CD4-positive, alpha-beta T cell treated with Interleukin-15 for 1 hour (primary cell): Measurements from ENCODE around the gene KCNH8.
"Not testable (repeated sequence)": the region's sequence is repeated elsewhere in the genome, so short reads cannot be mapped to it uniquely, and the experiment has no call there.

ENCODE experiments used
- DNase-seq: peaks from one replicate; pipeline ENCODE4 v3.0.0-alpha.2; 2020

The KCNH8 gene

DNA sequence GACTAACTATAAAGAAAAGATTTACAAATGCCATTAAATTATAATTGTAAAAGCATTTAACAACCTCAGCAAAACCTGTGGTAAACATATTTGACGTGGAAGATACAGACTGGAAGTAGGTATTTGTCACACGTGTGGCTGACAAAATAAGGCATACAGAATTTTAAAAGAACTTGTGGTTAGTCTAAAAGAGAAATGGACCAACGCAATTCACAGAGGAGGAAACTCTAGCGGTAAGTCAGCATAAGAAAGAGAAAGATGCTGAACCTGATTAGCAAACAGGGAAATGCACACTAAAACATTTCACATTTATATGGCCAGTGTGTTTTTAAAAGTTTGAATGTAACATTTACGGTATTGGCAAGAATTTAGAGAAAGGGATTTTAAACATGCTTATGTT is 35.3 kb downstream of the KCNH8 start:
- no peak for DNase-seq

- DNase-seq, result no peak
Observed at GRCh38 chr3:19190126-19190525, 41.8 kb downstream of the KCNH8 start.

DNA sequence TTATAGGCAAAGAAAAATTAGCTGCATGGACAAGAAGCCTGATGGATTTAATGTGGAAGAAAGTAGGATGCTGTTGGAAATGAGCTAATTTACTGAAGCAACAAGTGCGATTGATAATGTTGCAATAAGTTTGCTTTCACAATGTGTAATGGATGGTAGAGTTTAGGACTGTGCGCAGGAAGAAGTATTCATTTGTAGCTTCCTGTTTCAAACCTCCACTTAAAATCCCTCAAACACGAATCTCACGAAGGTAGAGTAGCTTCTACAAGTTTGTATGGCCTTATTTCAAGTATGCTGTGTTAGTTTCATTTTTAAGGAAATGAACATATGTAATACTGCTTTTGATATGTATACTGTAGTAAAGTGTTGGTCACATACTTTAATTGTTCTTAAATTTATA is 42.3 kb downstream of the KCNH8 start:
- no peak for DNase-seq

DNA sequence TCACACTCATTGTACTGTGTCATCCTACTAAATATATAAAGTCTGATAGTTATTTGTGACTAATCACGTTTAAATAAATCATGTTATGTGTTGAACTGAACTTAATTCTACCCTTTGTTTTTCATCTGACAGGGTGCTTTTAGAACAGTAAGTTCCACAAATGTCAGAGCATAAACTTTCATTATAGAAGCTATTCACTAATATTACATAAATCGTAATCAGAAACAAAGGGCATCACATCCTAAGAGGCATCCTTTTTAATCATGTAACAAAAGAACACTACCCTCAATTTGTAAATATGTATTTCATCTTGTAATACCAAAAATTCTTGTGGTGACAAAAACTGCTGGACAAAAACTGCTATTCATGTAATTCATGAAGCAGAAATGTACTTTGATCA is 50.8 kb downstream of the KCNH8 start:
- no peak for DNase-seq

GRCh38 chr3:19202303-19202702 is 54.0 kb downstream of the KCNH8 start:
- DNase-seq, result no peak

DNA sequence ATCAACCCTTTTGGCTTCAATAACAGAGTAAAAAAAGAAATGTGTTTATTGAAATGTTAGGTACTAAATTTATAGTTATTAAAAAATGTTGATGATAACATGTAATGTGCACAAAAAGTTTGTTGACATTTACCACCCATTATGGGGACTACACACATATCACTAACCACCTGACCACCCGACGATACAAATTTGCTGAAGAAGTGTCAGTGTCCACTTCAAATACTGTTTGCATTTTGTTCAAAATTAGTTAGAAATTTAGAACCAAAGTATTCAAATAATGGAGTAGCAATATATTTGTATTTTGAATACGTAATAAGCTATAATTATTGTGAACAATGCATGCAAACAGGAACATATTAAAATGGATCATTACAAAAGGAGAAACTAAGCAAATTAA is 54.4 kb downstream of the KCNH8 start:
- no peak for DNase-seq

DNA sequence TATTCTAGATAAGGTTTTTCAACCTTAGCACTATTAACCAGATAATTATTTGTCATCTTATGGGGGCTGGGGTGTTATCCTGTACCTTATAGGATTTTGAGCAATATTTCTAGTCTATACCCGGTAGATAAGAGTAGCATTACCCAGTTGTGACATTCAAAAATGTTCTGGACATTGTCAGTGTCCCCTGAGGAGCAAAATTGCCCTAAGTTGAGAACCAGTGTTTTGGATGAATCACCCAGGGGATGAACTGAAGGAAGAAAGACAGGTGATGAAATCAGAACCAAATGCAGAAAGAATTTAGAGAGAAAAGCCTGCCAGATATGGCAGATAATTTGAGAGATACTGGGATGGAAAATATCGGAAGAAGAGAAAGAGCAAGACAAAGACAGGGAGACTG is 58.2 kb downstream of the KCNH8 start:
- DNase-seq, result no peak

- no peak for DNase-seq
Observed at GRCh38 chr3:19213603-19214220, 65.4 kb downstream of the KCNH8 start.

DNA sequence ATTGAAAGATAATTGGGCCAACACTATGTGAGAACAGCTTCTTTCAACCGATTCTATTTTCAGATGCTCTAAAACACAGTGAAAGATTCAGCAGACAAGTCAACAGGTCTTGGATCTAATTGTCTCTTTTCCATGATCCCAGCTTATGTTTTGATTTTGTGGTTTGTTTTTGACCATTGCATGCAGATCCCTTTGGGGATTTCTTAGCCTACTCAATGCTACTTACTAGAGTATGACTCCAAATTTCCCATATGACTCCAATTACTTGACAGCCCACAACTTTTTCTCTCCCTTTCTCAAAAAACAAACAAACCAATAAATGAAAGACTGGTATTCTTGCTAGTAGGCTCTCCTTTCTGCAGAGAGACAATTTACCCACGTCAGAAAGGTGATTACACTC is 67.1 kb downstream of the KCNH8 start:
- no peak for DNase-seq

- DNase-seq, result no peak
Observed at GRCh38 chr3:19216669-19217337, 68.5 kb downstream of the KCNH8 start.

DNA sequence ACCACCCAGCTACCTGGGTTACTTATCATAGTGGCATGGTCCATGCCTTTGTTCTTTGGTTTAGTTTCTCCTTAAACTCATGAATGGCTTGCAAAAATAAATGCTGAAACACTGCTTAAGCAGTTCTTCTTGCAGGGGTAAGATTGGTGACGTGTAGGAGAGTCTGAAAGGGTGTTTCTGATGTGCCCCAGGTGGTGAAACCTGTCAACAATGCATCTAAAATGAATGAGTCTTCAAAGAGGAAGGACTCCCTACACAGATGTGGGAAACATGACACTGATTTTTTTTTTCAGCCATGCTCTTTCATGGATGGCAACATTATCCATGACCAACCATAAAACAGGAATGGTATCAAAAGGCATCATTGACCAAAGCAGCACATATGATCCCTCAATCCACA is 72.0 kb downstream of the KCNH8 start:
- no peak for DNase-seq

- no peak for DNase-seq
Observed at GRCh38 chr3:19221081-19221480, 72.8 kb downstream of the KCNH8 start.

- no peak for DNase-seq
Observed at GRCh38 chr3:19226479-19226878, 78.2 kb downstream of the KCNH8 start.

GRCh38 chr3:19228167-19228566 is 79.9 kb downstream of the KCNH8 start:
- DNase-seq, result no peak

GRCh38 chr3:19229086-19229485 is 80.8 kb downstream of the KCNH8 start:
- DNase-seq, result no peak

DNA sequence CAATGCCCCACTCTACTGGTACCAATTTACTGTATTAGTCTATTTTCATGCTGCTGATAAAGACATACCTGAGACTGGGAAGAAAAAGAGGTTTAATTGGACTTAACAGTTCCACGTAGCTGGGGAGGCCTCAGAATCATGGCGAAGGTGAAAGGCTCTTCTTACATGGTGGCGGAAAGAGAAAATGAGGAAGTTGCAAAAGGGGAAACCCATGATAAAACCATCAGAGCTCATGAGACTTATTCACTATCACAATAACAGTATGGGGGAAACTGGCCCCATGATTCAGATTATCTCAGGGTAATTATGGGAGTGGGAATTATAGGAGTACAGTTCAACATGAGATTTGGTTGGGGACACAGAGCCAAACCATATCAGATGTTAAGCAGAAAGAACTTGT is 81.6 kb downstream of the KCNH8 start:
- DNase-seq, result not testable (repeated sequence)

GRCh38 chr3:19231792-19232461 is 83.6 kb downstream of the KCNH8 start:
- DNase-seq, result no peak

GRCh38 chr3:19232566-19232965 is 84.3 kb downstream of the KCNH8 start:
- DNase-seq, result no peak

DNA sequence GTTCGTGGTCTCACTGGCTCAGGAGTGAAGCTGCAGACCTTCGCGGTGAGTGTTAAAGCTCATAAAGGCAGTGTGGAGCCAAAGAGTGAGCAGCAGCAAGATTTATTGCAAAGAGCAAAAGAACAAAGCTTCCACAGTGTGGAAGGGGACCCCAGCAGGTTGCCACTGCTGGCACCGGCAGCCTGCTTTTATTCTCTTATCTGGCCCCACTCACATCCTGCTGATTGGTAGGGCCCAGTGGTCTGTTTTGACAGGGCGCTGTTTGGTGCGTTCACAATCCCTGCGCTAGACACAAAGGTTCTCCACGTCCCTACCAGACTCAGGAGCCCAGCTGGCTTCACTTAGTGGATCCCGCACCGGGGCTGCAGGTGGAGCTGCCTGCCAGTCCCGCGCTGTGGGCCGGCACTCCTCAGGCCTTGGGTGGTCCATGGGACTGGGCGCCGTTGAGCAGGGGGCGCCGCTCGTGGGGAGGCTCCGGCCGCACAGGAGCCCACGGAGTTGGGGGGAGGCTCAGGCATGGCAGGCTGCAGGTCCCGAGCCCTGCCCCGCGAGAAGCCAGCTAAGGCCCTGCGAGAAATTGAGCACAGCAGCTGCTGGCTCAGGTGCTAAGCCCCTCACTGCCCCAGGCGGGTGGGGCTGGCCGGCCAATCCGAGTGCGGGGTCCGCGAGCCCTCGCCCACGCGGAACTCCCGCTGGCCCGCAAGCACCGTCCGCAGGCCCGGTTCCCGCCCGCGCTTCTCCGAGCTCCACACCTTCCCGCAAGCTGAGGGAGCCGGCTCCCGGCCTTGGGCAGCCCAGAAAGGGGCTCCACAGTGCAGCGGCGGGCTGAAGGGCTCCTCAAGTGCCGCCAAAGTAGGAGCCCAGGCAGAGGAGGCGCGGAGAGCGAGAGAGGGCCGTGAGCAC is 85.8 kb downstream of the KCNH8 start:
- not testable (repeated sequence) for DNase-seq

DNA sequence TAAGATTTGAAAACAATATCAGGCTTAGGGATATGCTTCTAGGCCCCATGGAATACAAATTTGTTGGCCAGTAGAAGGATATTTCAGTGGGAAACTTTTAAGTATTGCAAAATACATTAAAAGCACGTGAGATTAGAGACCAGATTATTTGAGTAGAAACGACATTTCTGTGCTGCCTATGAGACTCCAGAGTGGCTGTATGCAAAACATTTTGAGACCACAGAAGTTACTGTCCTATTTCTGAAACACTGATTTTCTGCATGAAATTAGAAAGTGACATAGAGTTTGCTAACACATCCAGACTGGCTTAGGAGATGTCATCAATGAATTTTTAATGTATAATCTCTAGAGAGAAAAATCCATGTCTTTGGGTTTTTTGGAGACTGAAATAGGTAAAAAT is 99.8 kb downstream of the KCNH8 start:
- no peak for DNase-seq

DNA sequence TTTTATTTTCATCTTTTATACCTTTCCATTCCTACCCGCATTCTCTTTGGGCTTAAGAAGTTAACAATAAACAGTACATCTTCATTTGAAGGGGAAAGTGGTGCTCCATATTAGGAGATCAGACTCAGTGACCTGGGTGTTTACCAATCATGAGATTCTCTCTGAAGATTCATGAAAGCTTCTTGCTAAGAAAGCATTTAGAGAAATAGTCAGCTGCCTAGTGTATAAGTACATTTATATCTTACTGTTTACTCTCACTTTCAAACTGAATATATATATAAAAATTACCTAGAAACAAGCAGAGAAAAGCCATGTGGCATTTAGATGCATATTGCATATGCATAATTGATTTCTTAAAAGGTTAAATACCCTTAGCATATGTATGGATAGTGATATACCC is 100.5 kb downstream of the KCNH8 start:
- no peak for DNase-seq

DNA sequence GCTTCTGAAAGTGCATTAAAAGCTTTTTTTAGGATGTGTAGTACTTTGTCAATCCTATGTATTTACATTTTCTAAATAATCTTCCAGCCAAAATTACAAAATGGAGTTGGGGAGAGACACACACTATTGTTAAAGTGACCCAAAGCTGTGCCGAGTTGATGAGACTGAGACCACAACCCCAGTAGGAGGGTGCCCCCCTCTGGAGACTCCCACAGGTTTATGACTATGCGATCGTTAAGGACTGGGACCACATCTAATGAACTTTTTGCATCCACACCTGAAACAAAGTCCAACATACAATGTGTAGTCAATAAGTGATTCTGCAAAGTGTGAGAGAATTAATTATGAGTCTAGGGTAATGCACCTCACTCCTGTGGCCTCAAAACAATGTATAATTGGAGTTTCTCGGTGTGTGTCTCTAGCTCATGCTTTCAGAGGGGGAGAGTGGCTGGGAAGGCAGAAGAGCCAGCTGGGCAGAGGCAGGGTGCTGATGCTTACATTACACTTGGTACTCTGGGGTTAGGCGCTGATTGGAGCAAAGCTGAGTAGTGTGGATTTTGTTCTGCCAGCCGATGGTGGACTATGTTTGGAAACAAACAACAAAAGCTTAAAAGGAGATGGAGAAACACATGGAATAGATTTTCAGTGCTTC is 102.8 kb downstream of the KCNH8 start:
- no peak for DNase-seq

DNA sequence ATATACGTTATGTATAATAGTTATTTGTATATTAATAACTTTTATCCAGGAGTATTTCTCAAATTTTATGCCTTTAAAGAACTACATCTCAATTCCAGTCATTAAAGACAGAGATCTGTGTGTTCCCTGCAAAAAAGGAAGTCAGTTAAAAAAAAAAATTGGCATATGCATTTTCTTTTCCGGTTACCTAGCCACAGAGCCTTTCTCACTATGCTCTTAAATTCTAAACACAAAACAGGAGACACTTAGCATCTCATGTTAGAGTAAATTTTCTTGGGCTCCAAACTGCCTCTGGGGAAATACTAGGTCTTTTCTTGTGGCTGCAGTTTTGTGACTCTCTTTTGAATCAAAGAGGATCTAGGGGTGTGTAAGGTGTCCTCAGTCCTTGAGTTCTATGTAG is 105.9 kb downstream of the KCNH8 start:
- no peak for DNase-seq
